Prostate gland (tissue), 2 donors: ENCODE data around the gene RIT2.
"Not testable (repeated sequence)": the region's sequence is repeated elsewhere in the genome, so short reads cannot be mapped to it uniquely, and the experiment has no call there.

Experiments used
- CTCF ChIP-seq, 4 experiments: fragments of 200-600 bp in 2 of 4; fragments of 450-650 bp in 2 of 4; sonication (generic) in 2 of 4; IDR thresholded peaks; 1 replicate in 3 of 4; 2 replicates in 1 of 4; pipeline ENCODE4 v1.5.1; 2016 to 2019; ENCODE audit warnings: antibody characterized with exemption in 4 of 4, mild to moderate bottlenecking in 2 of 4, moderate library complexity in 2 of 4
- POLR2A ChIP-seq: fragments of 450-650 bp; IDR thresholded peaks from one replicate; pipeline ENCODE4 v1.6.1; 2016; ENCODE audit warnings: antibody characterized with exemption, mild to moderate bottlenecking

- TF ChIP-seq CTCF (IDR thresholded peaks at IDR 0.05); POLR2A: not testable (repeated sequence)
Measured at GRCh38 chr18:42741805-42742347, 373.6 kb downstream of the RIT2 start.
